ENCODE data around the gene MRPS35. TPM values are rescaled to one million over a fixed set of nuclear protein-coding genes. Genes with fewer than 3 reads are reported as not detected.

The MRPS35 gene
- total and polyA plus RNA-seq, 2 experiments from 2014 or later: 58.1 to 58.7 TPM

GRCh38 chr12:27673101-27673718 is 37.4 kb upstream of the MRPS35 start:
- no peak overlapping the region for H3K27ac Mint-ChIP-seq
- no peaks in the 10 kb centered on the region for H3F3A ChIP-seq (replicated peaks; ENCODE audit: low read depth)
- H3K9me2 ChIP-seq (ENCODE audit: insufficient read depth): no peaks in the 10 kb centered on the region
- no peaks in the 10 kb centered on the region for H3K27me3 ChIP-seq (ENCODE audit: insufficient read depth)
- no peak overlapping the region for H3K4me3 Mint-ChIP-seq
- no peaks in the 10 kb centered on the region for H3K4me1 Mint-ChIP-seq
- ATAC-seq: no peak
- H3K4me1 ChIP-seq (ENCODE audit: insufficient read depth): no peaks in the 10 kb centered on the region
- no peaks in the 10 kb centered on the region for H4K20me1 ChIP-seq (replicated peaks; ENCODE audit: insufficient read depth)
- no peaks in the 10 kb centered on the region for H3K36me3 Mint-ChIP-seq (ENCODE audit: low read depth)
- H3K4me2 ChIP-seq: no peak overlapping the region
- no peaks in the 10 kb centered on the region for H3K36me3 ChIP-seq (ENCODE audit: insufficient read depth)
- no peak for DNase-seq (ENCODE audit: low spot score)
- H2AFZ ChIP-seq: no peak overlapping the region
- H3K27me3 Mint-ChIP-seq (ENCODE audit: insufficient read depth, low read depth, poor library complexity): no peaks in the 10 kb centered on the region
- TF ChIP-seq REST (IDR thresholded peaks at IDR 0.05; ENCODE audit: unreplicated experiment) (no peak), CREB1 (CRISPR knock-in tag; IDR thresholded peaks at IDR 0.05; ENCODE audit: low read depth) (no peak), ZNF331 (CRISPR knock-in tag; IDR thresholded peaks at IDR 0.05; ENCODE audit: low read depth) (no peak), ETS1 (IDR thresholded peaks at IDR 0.05) (no peak), CTCF (conservative IDR thresholded peaks at IDR 0.05; ENCODE audit: low read depth in 2 of 2) (no peak), POLR2AphosphoS5 (IDR thresholded peaks at IDR 0.05; ENCODE audit: low read depth) (no peak), JUNB (IDR thresholded peaks at IDR 0.05; ENCODE audit: unreplicated experiment) (no peak), EZH2 (IDR thresholded peaks at IDR 0.05; ENCODE audit: low read depth, unreplicated experiment) (no peak), ZNF114 (CRISPR knock-in tag; IDR thresholded peaks at IDR 0.05) (no peak), ZNF462 (CRISPR knock-in tag; IDR thresholded peaks at IDR 0.05) (no peak), EZH2phosphoT487 (IDR thresholded peaks at IDR 0.05; ENCODE audit: unreplicated experiment) (no peak)
- H3K27ac ChIP-seq (ENCODE audit: low read depth): no peak overlapping the region
- no peaks in the 10 kb centered on the region for H3K9me3 Mint-ChIP-seq
- H3K4me3 ChIP-seq: no peak overlapping the region
- no peaks in the 10 kb centered on the region for H3K79me2 ChIP-seq (replicated peaks; ENCODE audit: insufficient read depth)
